Ramos (cell line): Measurements from ENCODE around the gene MTERF4.

Experiments used
- in situ Hi-C: fragments of 300-500 bp; cut with MboI; formaldehyde crosslinking; loops from one replicate; pipeline ENCODE4 v1.14.3; 2022; ENCODE audit warnings: low sequenced_read_pairs; ENCODE audit not compliant: unreplicated experiment

Gene MTERF4

DNA sequence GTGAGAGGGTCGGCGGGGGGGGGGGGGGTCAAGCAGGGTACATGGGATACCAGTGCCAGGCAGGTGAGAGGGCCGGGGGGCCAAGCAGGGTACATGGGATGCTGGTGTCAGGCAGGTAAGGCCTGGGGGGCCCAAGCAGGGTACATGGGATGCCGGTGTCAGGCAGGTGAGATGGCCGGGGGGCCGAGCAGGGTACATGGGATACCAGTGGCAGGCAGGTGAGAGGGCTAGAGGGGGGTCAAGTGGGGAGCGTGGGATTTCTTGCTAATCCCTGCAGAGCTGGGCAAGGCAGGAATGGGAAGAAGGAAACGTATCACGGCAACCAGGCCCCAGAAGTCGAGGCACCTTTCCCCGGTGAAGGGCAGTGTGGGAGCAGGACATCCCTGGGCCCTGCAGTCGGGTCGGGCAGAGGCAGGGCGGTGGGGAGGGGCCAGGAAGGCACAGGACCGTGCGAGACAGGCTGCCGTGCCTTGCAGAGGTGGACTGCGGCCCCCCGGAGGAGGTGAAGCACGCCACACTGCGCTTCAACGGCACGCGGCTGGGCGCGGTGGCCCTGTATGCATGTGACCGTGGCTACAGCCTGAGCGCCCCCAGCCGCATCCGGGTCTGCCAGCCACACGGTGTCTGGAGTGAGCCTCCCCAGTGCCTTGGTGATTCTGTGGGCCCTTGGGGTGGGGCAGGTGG lies 49.3 kb downstream of the MTERF4 start:
- in situ Hi-C loops, result no loop called here

DNA sequence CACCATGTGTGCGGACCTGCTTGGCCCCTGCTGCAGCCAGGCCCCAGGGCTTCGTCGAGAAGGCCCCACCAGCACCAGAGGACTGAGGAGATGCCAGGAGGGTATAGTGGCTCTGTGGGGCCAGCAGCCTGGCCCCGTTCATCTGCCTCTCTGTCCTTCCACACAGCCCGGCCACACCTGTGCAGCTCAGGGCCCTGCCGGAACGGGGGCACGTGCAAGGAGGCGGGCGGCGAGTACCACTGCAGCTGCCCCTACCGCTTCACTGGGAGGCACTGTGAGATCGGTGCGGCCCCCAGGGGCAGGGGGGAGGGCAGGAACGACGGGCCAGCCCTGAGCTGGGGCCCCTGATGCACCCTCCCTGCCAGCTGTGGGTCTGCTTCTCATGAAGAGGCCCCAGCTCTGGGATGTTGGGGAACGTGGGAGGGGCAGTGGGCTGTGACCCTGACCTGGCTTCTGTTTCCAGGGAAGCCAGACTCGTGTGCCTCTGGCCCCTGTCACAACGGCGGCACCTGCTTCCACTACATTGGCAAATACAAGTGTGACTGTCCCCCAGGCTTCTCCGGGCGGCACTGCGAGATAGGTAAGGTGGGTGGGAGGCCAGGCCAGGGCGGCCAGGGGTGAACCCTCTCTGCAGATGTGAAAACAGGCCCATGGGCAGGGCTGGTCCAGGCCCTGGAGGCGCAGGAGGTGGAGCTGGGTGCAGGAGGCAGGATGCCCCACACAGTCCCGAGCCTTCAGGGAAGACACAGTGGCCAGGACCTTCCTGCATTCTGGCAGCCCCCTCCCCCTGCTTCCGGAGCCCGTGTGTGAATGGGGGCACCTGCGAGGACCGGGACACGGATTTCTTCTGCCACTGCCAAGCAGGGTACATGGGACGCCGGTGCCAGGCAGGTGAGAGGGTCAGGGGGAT lies 50.3 kb downstream of the MTERF4 start:
- in situ Hi-C loops, result no loop called here

DNA sequence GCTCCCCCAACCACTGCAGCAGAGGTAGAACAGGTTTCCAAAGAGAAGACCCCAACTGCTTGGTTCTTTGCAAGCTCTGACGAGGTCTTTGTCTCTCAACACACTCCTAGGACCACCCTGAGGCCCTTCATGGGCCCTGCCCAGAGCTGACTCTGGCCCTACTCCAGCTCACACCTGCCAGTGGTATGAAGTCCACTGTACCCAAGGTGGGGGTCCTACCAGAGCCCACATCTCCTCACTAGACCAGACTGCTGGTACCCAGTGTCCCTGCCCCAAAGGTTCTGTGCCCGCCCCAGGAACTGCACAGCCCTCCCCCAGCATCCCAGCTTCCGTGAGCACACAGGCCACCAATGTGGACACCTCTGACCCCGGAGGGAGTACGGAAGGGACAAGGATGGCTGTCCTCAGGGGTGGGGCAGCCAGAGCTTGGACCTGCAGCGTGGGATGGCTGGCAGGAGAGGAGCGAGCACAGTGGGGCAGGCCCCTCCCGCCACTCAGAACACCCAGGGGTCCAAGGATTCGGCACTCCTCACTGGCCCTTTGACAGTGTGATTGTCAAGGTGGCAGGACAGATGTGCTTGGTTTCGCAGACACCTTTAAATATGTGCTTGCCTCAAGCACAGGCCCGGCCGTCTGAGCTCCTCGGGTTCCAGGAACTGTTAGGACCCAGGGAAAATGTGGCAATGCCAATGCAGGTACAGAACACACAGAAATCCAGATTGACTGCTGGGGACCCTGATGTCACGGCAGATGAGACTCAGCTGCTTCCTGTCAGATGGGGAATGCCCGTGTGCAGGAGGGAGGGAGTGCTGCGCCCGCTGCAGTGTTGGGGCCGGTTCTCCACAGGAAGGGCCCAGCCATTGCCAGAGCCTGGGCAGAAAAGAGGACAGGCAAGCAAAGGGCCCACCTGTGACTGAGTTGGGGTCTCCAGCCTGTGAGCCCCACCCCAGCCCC lies 51.2 kb downstream of the MTERF4 start:
- in situ Hi-C loops, result no loop called here

DNA sequence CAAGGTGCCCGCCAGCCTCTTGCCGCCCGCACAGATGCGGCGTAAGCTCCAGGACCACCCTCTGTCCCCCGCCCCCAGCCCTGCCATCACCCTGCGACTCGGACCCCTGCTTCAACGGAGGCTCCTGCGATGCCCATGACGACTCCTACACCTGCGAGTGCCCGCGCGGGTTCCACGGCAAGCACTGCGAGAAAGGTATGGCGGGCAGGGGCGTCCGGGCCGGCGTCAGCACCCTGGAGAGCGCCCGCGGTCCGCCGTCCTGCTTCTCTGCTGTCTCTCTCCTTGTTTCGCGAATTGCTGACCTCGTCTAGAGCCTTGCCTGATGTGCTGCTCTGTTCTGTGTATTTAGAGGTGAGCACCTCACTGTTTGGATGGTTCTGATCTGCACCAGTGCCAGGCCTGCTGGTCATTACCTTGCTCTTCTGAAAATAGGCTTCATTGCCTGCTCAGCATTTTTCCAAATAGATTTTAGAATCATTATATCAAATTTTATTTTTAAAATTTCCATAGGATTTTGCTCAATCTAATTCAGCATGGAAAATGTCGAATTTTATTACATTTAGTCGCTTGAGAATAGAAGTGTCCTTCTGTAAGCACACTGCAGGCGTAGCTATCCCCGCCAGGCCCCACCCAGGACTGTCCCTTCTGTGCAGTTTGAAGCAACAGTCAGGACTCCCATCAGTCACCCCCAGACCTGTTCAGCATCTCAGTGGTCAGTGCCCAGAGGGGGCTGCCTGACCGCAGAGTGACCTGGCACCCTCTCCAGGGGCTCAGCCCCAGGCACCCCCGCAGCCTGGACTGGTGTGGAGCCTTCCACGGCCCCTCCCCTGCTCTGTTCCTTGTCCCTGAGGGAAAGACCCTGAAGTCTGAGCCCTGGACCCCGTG lies 52.1 kb downstream of the MTERF4 start:
- in situ Hi-C loops, result no loop called here

DNA sequence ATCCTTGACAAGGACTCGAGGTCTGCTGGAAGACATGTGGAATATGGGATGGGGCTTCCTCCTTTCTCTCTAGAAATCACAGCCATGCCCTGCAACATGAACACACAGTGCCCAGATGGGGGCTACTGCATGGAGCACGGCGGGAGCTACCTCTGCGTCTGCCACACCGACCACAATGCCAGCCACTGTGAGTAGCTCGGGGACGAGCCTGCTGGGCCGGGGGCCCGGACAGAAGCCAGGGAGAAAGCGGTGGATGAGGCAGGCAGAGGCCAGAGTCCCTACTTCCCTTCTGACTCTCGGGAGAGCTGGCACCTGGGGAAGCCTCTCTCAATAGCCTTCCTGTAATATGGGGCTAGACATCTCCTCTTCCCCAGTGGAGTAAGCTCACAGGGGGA lies 53.1 kb downstream of the MTERF4 start:
- in situ Hi-C loops, result no loop called here

DNA sequence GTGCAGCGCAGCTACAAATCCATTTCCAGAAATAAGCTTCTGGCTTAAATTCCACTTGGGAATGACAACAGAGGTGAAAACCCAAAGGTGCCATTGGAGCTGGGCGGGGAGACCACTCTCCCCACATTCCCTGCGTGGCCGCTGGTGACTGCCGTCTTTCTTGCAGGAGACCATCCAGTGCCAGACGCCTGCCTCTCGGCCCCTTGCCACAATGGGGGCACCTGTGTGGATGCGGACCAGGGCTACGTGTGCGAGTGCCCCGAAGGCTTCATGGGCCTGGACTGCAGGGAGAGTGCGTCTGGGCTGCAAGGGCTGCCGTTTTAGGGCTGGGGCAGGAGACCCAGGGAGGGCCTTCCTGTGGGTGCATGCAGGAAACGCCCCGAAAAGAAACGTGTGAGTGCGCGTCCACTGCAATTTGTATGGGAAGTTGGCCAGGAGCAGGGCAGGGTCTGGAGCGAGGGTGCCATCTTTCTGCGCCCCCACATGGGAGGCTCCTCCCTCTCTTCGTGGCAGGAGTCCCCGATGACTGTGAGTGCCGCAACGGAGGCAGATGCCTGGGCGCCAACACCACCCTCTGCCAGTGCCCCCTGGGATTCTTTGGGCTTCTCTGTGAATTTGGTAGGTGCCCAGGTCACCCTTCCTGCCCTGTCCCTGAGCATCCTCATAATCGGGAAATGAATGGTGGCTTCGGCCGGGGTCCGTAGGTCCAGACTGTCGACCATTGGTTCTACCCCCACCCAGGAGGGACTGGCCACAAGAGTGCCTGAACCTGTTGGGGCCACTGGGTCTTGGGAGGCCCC lies 53.7 kb downstream of the MTERF4 start:
- in situ Hi-C loops, result no loop called here

GRCh38 chr2:241047253-241048010 lies 54.7 kb downstream of the MTERF4 start:
- in situ Hi-C loops, result no loop called here
